Stimulated activated CD4-positive, alpha-beta T cell treated with anti-CD3 and anti-CD28 coated beads, Interleukin-1b, Interleukin-23, amount 100 ng/mL, for 48 hours (primary cell): ENCODE measurements around the gene NCOA6.
A peak's percentile ranks its signal among the peaks of the same experiment; 100 is the strongest.

Source experiments
- DNase-seq: peaks from one replicate; pipeline ENCODE4 v3.0.0-alpha.2; 2020

NCOA6 gene

GRCh38 chr20:34703424-34704176 is 121.9 kb downstream of the NCOA6 start:
- no peak for DNase-seq

GRCh38 chr20:34703061-34703423 is 122.4 kb downstream of the NCOA6 start:
- DNase-seq = no peak

GRCh38 chr20:34701405-34702085 is 123.9 kb downstream of the NCOA6 start:
- DNase-seq = no peak

- no peak for DNase-seq
Observed at GRCh38 chr20:34693414-34693813, 132.0 kb downstream of the NCOA6 start.

- DNase-seq = no peak
Observed at GRCh38 chr20:34691838-34692237, 133.6 kb downstream of the NCOA6 start.

GRCh38 chr20:34689486-34689885 is 136.0 kb downstream of the NCOA6 start:
- DNase-seq = no peak

- DNase-seq = no peak
Observed at GRCh38 chr20:34683667-34684066, 141.8 kb downstream of the NCOA6 start.

- no peak for DNase-seq
Observed at GRCh38 chr20:34680586-34681175, 144.8 kb downstream of the NCOA6 start.

GRCh38 chr20:34676642-34677373 is 148.6 kb downstream of the NCOA6 start, which contains the start of gene PIGU:
TSS of gene PIGU (minus strand) at chr20:34677092. CDS start at chr20:34677085, 7 bp downstream.
- peak; percentile 96 for DNase-seq

- DNase-seq = no peak
Observed at GRCh38 chr20:34675993-34676641, 149.3 kb downstream of the NCOA6 start.

GRCh38 chr20:34675561-34675960 is 149.9 kb downstream of the NCOA6 start:
- DNase-seq = no peak

- no peak for DNase-seq
Observed at GRCh38 chr20:34673412-34673811, 152.0 kb downstream of the NCOA6 start.

GRCh38 chr20:34669094-34669493 is 156.4 kb downstream of the NCOA6 start:
- no peak for DNase-seq
